BLaER1 (cell line): ENCODE measurements around the gene PDE3A.
"Not testable (repeated sequence)": the region's sequence is repeated elsewhere in the genome, so short reads cannot be mapped to it uniquely, and the experiment has no call there.

Source experiments
- H3K27ac ChIP-seq: shearing (Covaris generic); formaldehyde crosslinking; 2 replicates; pipeline ENCODE4 v1.8.1; 2022
- H3K27me3 ChIP-seq: shearing (Covaris generic); formaldehyde crosslinking; 2 replicates; pipeline ENCODE4 v1.8.1; 2022
- H3K36me3 ChIP-seq: shearing (Covaris generic); formaldehyde crosslinking; 2 replicates; pipeline ENCODE4 v1.8.1; 2022
- H3K4me1 ChIP-seq: shearing (Covaris generic); formaldehyde crosslinking; 2 replicates; pipeline ENCODE4 v1.8.1; 2022
- H3K4me2 ChIP-seq: shearing (Covaris generic); formaldehyde crosslinking; 2 replicates; pipeline ENCODE4 v1.8.1; 2022
- H3K4me3 ChIP-seq: shearing (Covaris generic); formaldehyde crosslinking; 2 replicates; pipeline ENCODE4 v1.8.1; 2022
- H3K9ac ChIP-seq: shearing (Covaris generic); formaldehyde crosslinking; 2 replicates; pipeline ENCODE4 v1.8.1; 2022
- H3K9me3 ChIP-seq: shearing (Covaris generic); formaldehyde crosslinking; 2 replicates; pipeline ENCODE4 v1.8.1; 2022
- H4K20me1 ChIP-seq: shearing (Covaris generic); formaldehyde crosslinking; 2 replicates; pipeline ENCODE4 v1.8.1; 2022
- Cebpa-rat ChIP-seq: shearing (Covaris generic); IDR thresholded peaks from 2 replicates; pipeline ENCODE4 v1.8.1; 2022

PDE3A gene

GRCh38 chr12:20548611-20549010, 180.3 kb downstream of the PDE3A start:
- Histone ChIP-seq H3K9ac (no peak overlapping the region), H3K27ac (no peak overlapping the region), H3K36me3 (no peaks in the 10 kb centered on the region), H3K4me3 (no peak overlapping the region), H3K9me3 (peaks cover 6% of the 10 kb centered on the region; the same call in 1 of the 2 replicates), H3K4me1 (no peaks in the 10 kb centered on the region), H3K4me2 (no peak overlapping the region), H4K20me1 (no peaks in the 10 kb centered on the region), H3K27me3 (no peaks in the 10 kb centered on the region)
- TF ChIP-seq Cebpa-rat, result no peak

DNA sequence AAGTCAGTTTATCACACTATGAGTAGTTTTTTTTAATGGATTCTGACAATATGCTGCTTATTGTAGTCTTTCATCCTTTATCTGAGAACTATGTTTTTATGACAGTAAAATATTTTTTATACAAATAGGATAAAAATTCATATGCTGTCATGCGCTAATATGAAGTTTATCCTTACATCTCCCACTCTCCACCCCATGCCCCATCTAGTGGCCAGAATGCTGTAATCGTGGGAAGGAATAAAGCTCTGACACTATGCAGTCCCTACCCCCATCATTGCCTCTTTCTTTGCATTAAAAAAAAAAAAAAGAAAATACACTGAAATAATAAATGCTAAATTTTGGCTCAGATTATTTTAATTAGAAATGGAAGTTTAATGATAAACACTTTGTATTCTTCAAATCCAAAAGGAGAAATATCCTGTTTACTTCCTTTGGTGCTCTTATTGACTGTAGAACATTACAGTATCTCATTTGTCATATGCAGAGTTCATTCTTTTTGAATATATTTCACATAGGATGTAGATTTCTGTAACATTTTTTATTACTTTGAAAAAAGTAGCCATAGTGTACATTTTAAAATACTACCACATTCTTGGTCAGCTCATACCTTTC, 180.9 kb downstream of the PDE3A start:
- Histone ChIP-seq H3K4me2 (no peak overlapping the region), H3K9ac (no peak overlapping the region), H3K27ac (no peak overlapping the region)

DNA sequence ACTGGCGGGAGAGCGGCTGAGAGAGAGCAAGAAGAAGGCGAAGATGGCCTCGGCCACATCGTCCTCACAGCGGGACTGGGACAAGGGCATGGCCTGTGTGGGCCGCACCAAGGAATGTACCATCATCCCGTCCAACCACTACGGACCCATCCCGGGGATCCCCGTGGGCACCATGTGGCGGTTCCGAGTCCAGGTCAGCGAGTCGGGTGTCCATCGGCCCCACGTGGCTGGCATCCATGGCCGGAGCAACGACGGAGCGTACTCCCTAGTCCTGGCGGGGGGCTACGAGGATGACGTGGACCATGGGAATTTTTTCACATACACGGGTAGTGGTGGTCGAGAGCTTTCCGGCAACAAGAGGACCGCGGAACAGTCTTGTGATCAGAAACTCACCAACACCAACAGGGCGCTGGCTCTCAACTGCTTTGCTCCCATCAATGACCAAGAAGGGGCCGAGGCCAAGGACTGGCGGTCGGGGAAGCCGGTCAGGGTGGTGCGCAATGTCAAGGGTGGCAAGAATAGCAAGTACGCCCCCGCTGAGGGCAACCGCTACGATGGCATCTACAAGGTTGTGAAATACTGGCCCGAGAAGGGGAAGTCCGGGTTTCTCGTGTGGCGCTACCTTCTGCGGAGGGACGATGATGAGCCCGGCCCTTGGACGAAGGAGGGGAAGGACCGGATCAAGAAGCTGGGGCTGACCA, 183.6 kb downstream of the PDE3A start:
- H3K27ac ChIP-seq, H4K20me1 ChIP-seq, H3K4me3 ChIP-seq, H3K27me3 ChIP-seq, H3K9ac ChIP-seq, H3K9me3 ChIP-seq, H3K36me3 ChIP-seq, H3K4me2 ChIP-seq, H3K4me1 ChIP-seq: not testable (repeated sequence)

More for the DNA sequence above, 180.9 kb downstream of the PDE3A start:
- Histone ChIP-seq H3K4me1 (no peaks in the 10 kb centered on the region), H4K20me1 (no peaks in the 10 kb centered on the region), H3K9me3 (peaks cover 6% of the 10 kb centered on the region; the same call in 1 of the 2 replicates), H3K36me3 (no peaks in the 10 kb centered on the region), H3K27me3 (no peaks in the 10 kb centered on the region), H3K4me3 (no peak overlapping the region)
- no peak for TF ChIP-seq Cebpa-rat

- not testable (repeated sequence) for H3K4me1 ChIP-seq, H4K20me1 ChIP-seq, H3K9ac ChIP-seq, H3K9me3 ChIP-seq, H3K27ac ChIP-seq, H3K27me3 ChIP-seq, H3K4me3 ChIP-seq, H3K4me2 ChIP-seq, H3K36me3 ChIP-seq
These were observed 184.2 kb downstream of the PDE3A start for GRCh38 chr12:20552586-20552985.

DNA sequence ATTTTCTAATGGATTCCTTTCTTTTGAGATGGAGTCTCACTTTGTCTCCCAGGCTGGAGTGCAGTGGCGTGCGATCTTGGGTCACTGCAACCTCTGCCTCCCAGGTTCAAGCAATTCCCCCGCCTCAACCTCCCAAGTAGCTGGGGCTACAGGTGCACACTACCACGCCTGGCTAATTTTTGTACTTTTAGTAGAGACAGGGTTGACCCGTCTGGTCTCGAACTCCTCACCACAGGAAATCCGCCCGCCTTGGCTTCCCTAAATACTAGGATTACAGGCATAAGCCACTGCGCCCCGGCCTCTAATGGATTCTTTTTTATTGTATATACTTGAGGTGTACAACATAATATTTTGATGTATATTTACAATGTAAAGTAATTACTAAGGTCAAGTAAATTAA, 186.7 kb downstream of the PDE3A start:
- no peaks in the 10 kb centered on the region for H3K27me3 ChIP-seq
- no peaks in the 10 kb centered on the region for H3K4me1 ChIP-seq
- H3K9me3 ChIP-seq, result peaks cover 6% of the 10 kb centered on the region; the same call in 1 of the 2 replicates
- no peak overlapping the region for H3K9ac ChIP-seq
- no peak overlapping the region for H3K4me3 ChIP-seq
- TF ChIP-seq Cebpa-rat, result no peak
- H3K27ac ChIP-seq, result no peak overlapping the region
- H3K4me2 ChIP-seq, result no peak overlapping the region
- no peaks in the 10 kb centered on the region for H4K20me1 ChIP-seq
- no peaks in the 10 kb centered on the region for H3K36me3 ChIP-seq

- no peak overlapping the region for H3K4me2 ChIP-seq
- H3K4me1 ChIP-seq, result no peaks in the 10 kb centered on the region
- no peak overlapping the region for H3K9ac ChIP-seq
- H3K4me3 ChIP-seq, result no peak overlapping the region
- H3K27ac ChIP-seq, result no peak overlapping the region
- H3K36me3 ChIP-seq, result no peaks in the 10 kb centered on the region
- TF ChIP-seq Cebpa-rat, result no peak
- no peaks in the 10 kb centered on the region for H3K27me3 ChIP-seq
- H4K20me1 ChIP-seq, result no peaks in the 10 kb centered on the region
- peaks cover 6% of the 10 kb centered on the region; the same call in 1 of the 2 replicates for H3K9me3 ChIP-seq
These were observed 187.4 kb downstream of the PDE3A start for GRCh38 chr12:20555771-20556170.

GRCh38 chr12:20557096-20557495, 188.8 kb downstream of the PDE3A start:
- H4K20me1 ChIP-seq, result no peaks in the 10 kb centered on the region
- no peaks in the 10 kb centered on the region for H3K36me3 ChIP-seq
- H3K4me1 ChIP-seq, result no peaks in the 10 kb centered on the region
- H3K4me2 ChIP-seq, result no peak overlapping the region
- no peaks in the 10 kb centered on the region for H3K27me3 ChIP-seq
- no peak overlapping the region for H3K27ac ChIP-seq
- H3K9me3 ChIP-seq, result peaks cover under 1% of the 10 kb centered on the region; the same call in 1 of the 2 replicates
- no peak overlapping the region for H3K4me3 ChIP-seq
- TF ChIP-seq Cebpa-rat, result no peak
- H3K9ac ChIP-seq, result no peak overlapping the region

- no peaks in the 10 kb centered on the region for H3K36me3 ChIP-seq
- no peaks in the 10 kb centered on the region for H3K4me1 ChIP-seq
- no peak for TF ChIP-seq Cebpa-rat
- H3K27ac ChIP-seq, result no peak overlapping the region
- H3K9ac ChIP-seq, result no peak overlapping the region
- no peak overlapping the region for H3K4me2 ChIP-seq
- no peaks in the 10 kb centered on the region for H4K20me1 ChIP-seq
- no peaks in the 10 kb centered on the region for H3K9me3 ChIP-seq
- H3K4me3 ChIP-seq, result no peak overlapping the region
- no peaks in the 10 kb centered on the region for H3K27me3 ChIP-seq
These were observed 192.6 kb downstream of the PDE3A start for GRCh38 chr12:20560935-20561334.

DNA sequence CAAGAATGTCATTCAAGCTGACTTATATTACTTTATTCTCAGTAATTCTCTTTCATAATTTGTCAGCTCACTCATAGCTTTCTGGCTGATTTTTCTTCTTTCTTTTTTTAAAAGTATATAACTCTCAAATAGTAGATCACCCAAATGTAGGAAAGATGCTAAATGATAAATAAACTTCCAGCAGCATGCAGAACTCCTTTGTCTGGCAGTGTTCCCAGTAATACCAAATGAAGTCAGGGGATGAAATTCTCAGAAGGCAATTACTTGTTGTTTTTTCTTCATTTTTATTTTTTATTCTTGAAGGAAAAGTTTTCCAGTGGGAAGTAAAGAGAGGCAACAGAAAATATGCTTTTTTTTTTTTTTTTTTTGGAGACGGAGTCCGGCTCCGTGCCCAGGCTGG, 193.5 kb downstream of the PDE3A start:
- no peaks in the 10 kb centered on the region for H3K4me1 ChIP-seq
- no peak for TF ChIP-seq Cebpa-rat
- no peak overlapping the region for H3K4me3 ChIP-seq
- no peaks in the 10 kb centered on the region for H3K36me3 ChIP-seq
- H3K27me3 ChIP-seq, result no peaks in the 10 kb centered on the region
- no peak overlapping the region for H3K9ac ChIP-seq
- H3K9me3 ChIP-seq, result no peaks in the 10 kb centered on the region
- H3K4me2 ChIP-seq, result no peak overlapping the region
- no peak overlapping the region for H3K27ac ChIP-seq
- H4K20me1 ChIP-seq, result no peaks in the 10 kb centered on the region

- H3K4me3 ChIP-seq, result no peak overlapping the region
- no peak for TF ChIP-seq Cebpa-rat
- H4K20me1 ChIP-seq, result no peaks in the 10 kb centered on the region
- H3K9me3 ChIP-seq, result no peaks in the 10 kb centered on the region
- no peak overlapping the region for H3K4me2 ChIP-seq
- H3K27ac ChIP-seq, result no peak overlapping the region
- no peaks in the 10 kb centered on the region for H3K4me1 ChIP-seq
- H3K36me3 ChIP-seq, result no peaks in the 10 kb centered on the region
- H3K9ac ChIP-seq, result no peak overlapping the region
- H3K27me3 ChIP-seq, result no peaks in the 10 kb centered on the region
These were observed 199.1 kb downstream of the PDE3A start for GRCh38 chr12:20567413-20567812.
